ENCODE data around the gene IP6K2.

The IP6K2 gene

GRCh38 chr3:48656061-48656840 is 60.8 kb downstream of the IP6K2 start:
- Histone ChIP-seq H3K36me3 (ENCODE audit: control insufficient read depth, insufficient read depth, low read length) (peaks cover 29% of the 10 kb centered on the region), H3K4me3 (ENCODE audit: low read depth, low read length) (peak overlapping the region; percentile 53), H3K9ac (ENCODE audit: low read depth, low read length) (peak overlapping the region; percentile 70), H3K9me3 (ENCODE audit: control insufficient read depth, insufficient read depth, low read length) (no peaks in the 10 kb centered on the region), H3K4me1 (ENCODE audit: control insufficient read depth, insufficient read depth, low read length) (peaks cover 8% of the 10 kb centered on the region), H3K27me3 (ENCODE audit: control insufficient read depth, insufficient read depth, low read length) (peaks cover 2% of the 10 kb centered on the region)

- H3K36me3 ChIP-seq (ENCODE audit: control insufficient read depth, insufficient read depth, low read length), result peaks cover 34% of the 10 kb centered on the region
- no peak overlapping the region for H3K9ac ChIP-seq (ENCODE audit: low read depth, low read length)
- H3K27me3 ChIP-seq (ENCODE audit: control insufficient read depth, insufficient read depth, low read length), result peaks cover 2% of the 10 kb centered on the region
- peak overlapping the region; percentile 53 for H3K4me3 ChIP-seq (ENCODE audit: low read depth, low read length)
- peaks cover 8% of the 10 kb centered on the region for H3K4me1 ChIP-seq (ENCODE audit: control insufficient read depth, insufficient read depth, low read length)
- H3K9me3 ChIP-seq (ENCODE audit: control insufficient read depth, insufficient read depth, low read length), result no peaks in the 10 kb centered on the region
Observed at GRCh38 chr3:48655606-48656005, 61.4 kb downstream of the IP6K2 start.

DNA sequence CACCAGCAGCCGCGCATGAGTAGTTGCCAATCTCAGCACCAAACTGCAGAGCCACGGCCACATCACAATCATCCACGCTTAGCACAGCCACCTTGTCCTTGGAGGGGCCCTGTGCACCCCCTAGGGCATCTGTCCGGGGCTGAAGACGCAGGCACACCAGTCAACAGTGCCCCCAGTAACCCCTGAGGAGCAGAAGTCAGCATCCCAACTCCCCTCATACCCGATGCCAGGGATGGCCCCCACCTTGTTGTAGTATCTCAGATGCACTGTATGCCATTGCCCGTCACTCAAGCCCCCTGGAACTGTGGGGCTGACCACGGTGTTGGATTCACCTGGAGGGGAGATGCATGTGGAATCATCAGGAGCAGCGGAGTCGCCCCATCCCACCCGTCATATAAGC is 62.0 kb downstream of the IP6K2 start:
- peaks cover 2% of the 10 kb centered on the region for H3K27me3 ChIP-seq (ENCODE audit: control insufficient read depth, insufficient read depth, low read length)
- H3K36me3 ChIP-seq (ENCODE audit: control insufficient read depth, insufficient read depth, low read length), result peaks cover 36% of the 10 kb centered on the region
- H3K9me3 ChIP-seq (ENCODE audit: control insufficient read depth, insufficient read depth, low read length), result no peaks in the 10 kb centered on the region
- H3K4me3 ChIP-seq (ENCODE audit: low read depth, low read length), result peak overlapping the region; percentile 53
- H3K4me1 ChIP-seq (ENCODE audit: control insufficient read depth, insufficient read depth, low read length), result peaks cover 8% of the 10 kb centered on the region
- H3K9ac ChIP-seq (ENCODE audit: low read depth, low read length), result no peak overlapping the region

DNA sequence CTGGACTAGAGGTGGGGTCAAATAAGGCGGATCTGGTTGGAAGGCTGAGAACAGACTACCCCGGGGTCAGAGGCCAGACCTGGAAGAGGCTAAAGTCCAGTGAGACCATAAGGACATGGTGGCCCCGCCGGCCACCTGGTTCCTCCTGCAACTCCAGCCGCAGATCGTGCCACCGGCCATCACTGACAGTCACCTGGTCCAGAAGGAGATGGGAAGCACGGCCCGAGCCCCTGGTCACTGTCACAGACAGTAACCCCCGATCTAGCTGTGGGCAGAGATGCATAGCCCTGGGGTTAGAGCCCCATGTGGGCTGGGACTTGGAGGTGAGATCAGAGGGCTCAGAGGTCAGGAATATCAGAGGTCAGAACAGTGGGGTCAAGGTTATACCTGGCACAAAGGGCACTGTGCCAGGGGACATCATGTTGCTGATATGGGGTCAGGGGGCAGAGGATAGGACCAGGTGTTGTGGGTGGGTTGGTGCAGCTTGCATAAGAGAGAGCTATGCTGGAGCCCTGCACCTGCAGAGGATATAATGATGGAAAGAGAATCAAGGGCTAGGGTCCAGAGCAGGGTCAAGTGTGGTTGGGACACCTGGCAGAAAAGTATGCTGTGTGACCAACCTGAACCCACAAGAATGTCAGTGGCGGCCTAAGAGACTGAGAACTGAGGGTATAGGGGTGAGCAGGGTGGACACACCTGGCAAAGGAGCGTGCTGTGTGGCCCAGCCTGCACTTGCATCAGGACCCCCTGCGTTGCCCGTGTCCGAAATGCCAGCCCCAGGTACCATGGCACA is 63.9 kb downstream of the IP6K2 start:
- Histone ChIP-seq H3K9ac (ENCODE audit: low read depth, low read length) (no peak overlapping the region), H3K9me3 (ENCODE audit: control insufficient read depth, insufficient read depth, low read length) (no peaks in the 10 kb centered on the region), H3K4me3 (ENCODE audit: low read depth, low read length) (no peak overlapping the region), H3K27me3 (ENCODE audit: control insufficient read depth, insufficient read depth, low read length) (peaks cover 2% of the 10 kb centered on the region), H3K36me3 (ENCODE audit: control insufficient read depth, insufficient read depth, low read length) (peaks cover 49% of the 10 kb centered on the region), H3K4me1 (ENCODE audit: control insufficient read depth, insufficient read depth, low read length) (peaks cover 8% of the 10 kb centered on the region)

DNA sequence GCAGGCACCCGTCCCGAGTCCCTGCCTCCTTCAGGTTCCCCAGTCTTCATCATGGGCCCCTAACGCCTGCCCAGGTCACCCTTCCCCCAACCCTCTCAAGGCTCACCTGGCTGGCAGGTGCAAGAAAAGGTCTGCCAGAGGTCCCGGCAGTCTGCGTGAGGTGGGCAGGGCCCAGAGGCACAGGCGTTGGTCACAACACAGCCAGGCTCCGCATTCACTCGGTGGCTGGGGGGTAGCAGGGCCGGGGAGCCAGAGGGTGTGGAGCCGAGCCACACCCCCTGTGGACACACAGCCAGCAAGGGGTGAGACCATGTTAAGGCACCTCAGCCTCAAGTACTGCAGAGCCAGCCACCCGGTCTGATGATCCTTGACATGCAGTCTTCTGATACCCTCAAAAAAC is 65.2 kb downstream of the IP6K2 start:
- Histone ChIP-seq H3K9ac (ENCODE audit: low read depth, low read length) (no peak overlapping the region), H3K4me3 (ENCODE audit: low read depth, low read length) (no peak overlapping the region), H3K4me1 (ENCODE audit: control insufficient read depth, insufficient read depth, low read length) (peaks cover 5% of the 10 kb centered on the region), H3K27me3 (ENCODE audit: control insufficient read depth, insufficient read depth, low read length) (no peaks in the 10 kb centered on the region), H3K9me3 (ENCODE audit: control insufficient read depth, insufficient read depth, low read length) (no peaks in the 10 kb centered on the region), H3K36me3 (ENCODE audit: control insufficient read depth, insufficient read depth, low read length) (peaks cover 52% of the 10 kb centered on the region)

DNA sequence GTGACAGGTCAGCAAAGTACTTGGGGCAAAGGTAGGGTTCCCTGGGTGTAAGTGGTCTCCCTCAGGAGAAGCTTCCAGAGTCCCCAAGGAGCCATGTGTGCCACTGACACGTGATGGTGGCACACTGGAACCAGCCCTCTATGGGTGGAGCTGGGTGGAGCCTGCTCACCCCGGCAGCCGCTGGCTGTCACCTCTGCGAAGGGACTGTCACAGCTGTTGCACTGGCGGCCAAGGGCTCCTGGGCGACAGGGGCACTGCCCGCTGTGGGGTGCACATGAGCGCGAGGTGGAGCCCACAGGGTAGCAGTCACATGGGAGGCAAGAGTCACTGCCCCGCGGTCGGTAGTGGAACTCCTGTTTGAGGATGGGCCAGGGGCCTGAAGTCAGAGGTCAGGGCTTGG is 66.3 kb downstream of the IP6K2 start:
- H3K4me1 ChIP-seq (ENCODE audit: control insufficient read depth, insufficient read depth, low read length), result peaks cover 5% of the 10 kb centered on the region
- peaks cover 60% of the 10 kb centered on the region for H3K36me3 ChIP-seq (ENCODE audit: control insufficient read depth, insufficient read depth, low read length)
- no peaks in the 10 kb centered on the region for H3K27me3 ChIP-seq (ENCODE audit: control insufficient read depth, insufficient read depth, low read length)
- no peak overlapping the region for H3K9ac ChIP-seq (ENCODE audit: low read depth, low read length)
- H3K9me3 ChIP-seq (ENCODE audit: control insufficient read depth, insufficient read depth, low read length), result no peaks in the 10 kb centered on the region
- H3K4me3 ChIP-seq (ENCODE audit: low read depth, low read length), result no peak overlapping the region

GRCh38 chr3:48648188-48648850 is 68.7 kb downstream of the IP6K2 start:
- H3K27me3 ChIP-seq (ENCODE audit: control insufficient read depth, insufficient read depth, low read length), result no peaks in the 10 kb centered on the region
- H3K4me3 ChIP-seq (ENCODE audit: low read depth, low read length), result no peak overlapping the region
- no peaks in the 10 kb centered on the region for H3K4me1 ChIP-seq (ENCODE audit: control insufficient read depth, insufficient read depth, low read length)
- no peak overlapping the region for H3K9ac ChIP-seq (ENCODE audit: low read depth, low read length)
- peaks cover 72% of the 10 kb centered on the region for H3K36me3 ChIP-seq (ENCODE audit: control insufficient read depth, insufficient read depth, low read length)
- H3K9me3 ChIP-seq (ENCODE audit: control insufficient read depth, insufficient read depth, low read length), result no peaks in the 10 kb centered on the region

- peaks cover 70% of the 10 kb centered on the region for H3K36me3 ChIP-seq (ENCODE audit: control insufficient read depth, insufficient read depth, low read length)
- H3K4me1 ChIP-seq (ENCODE audit: control insufficient read depth, insufficient read depth, low read length), result no peaks in the 10 kb centered on the region
- H3K9ac ChIP-seq (ENCODE audit: low read depth, low read length), result no peak overlapping the region
- H3K27me3 ChIP-seq (ENCODE audit: control insufficient read depth, insufficient read depth, low read length), result no peaks in the 10 kb centered on the region
- no peak overlapping the region for H3K4me3 ChIP-seq (ENCODE audit: low read depth, low read length)
- H3K9me3 ChIP-seq (ENCODE audit: control insufficient read depth, insufficient read depth, low read length), result no peaks in the 10 kb centered on the region
Observed at GRCh38 chr3:48647714-48648113, 69.3 kb downstream of the IP6K2 start.

DNA sequence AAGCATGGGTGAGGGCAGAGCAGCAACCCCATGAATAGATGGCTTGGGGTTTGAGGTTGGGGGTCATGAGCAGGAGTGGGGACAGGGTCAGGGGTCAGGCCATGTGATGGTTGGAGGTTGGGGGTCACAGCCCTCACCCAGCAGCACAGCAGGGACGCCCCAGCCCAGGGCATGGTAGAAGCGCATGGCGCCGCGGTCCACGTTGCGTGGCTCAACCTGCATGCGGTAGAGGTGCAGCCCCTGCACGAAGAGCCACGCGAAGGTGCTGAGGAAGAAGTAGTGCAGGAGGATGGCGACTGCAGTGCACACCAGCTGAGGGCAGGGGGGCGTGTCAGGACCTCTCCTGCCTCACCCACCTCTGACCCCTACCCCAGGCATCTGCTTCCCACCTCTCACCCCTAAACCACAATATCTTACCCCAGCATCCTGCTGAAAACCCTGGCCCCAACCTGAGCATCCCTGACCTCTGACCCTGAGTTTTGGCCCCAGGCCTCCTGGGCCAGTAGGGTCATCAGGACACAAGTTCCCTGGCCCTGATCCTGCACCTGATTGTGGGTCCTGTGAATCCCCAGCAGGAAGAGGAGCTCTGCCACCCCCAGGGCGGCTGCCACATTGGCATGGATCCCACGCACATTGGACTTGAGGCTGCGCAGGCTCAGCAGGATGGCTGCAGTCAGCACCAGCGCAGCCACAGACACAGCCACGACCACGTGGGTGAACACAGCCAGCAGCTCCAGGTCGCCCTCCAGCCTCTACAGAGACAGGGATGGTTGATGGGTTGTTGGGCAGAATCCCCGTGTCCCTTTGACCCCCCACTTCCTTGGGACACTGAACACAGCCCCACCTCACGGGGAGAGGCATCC is 71.9 kb downstream of the IP6K2 start:
- Histone ChIP-seq H3K36me3 (ENCODE audit: control insufficient read depth, insufficient read depth, low read length) (peaks cover 66% of the 10 kb centered on the region), H3K9me3 (ENCODE audit: control insufficient read depth, insufficient read depth, low read length) (no peaks in the 10 kb centered on the region), H3K27me3 (ENCODE audit: control insufficient read depth, insufficient read depth, low read length) (no peaks in the 10 kb centered on the region), H3K4me1 (ENCODE audit: control insufficient read depth, insufficient read depth, low read length) (no peaks in the 10 kb centered on the region), H3K9ac (ENCODE audit: low read depth, low read length) (no peak overlapping the region), H3K4me3 (ENCODE audit: low read depth, low read length) (no peak overlapping the region)

DNA sequence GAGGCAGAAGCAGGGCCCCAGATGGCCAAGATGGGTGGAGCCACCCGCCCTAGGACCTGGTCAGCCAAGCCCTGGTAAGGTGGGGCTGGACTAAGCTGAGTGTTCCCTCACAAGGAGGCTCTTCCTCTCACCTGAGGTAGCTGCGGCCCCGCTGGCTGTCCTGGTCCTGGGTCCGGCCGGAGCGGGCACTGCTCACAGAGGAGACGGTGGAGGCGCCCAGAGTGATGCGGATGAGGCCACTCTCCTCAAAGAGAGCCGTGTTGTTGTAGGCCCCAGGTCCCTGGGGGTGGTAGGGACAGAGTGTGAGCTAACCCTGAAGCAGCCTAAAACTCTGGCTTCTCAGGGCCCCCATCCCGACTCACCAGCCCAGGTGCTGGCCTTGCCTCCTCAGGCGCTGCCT is 74.4 kb downstream of the IP6K2 start:
- Histone ChIP-seq H3K27me3 (ENCODE audit: control insufficient read depth, insufficient read depth, low read length) (no peaks in the 10 kb centered on the region), H3K36me3 (ENCODE audit: control insufficient read depth, insufficient read depth, low read length) (peaks cover 54% of the 10 kb centered on the region), H3K9me3 (ENCODE audit: control insufficient read depth, insufficient read depth, low read length) (no peaks in the 10 kb centered on the region), H3K9ac (ENCODE audit: low read depth, low read length) (no peak overlapping the region), H3K4me3 (ENCODE audit: low read depth, low read length) (no peak overlapping the region), H3K4me1 (ENCODE audit: control insufficient read depth, insufficient read depth, low read length) (no peaks in the 10 kb centered on the region)

GRCh38 chr3:48641396-48641795 is 75.6 kb downstream of the IP6K2 start:
- H3K4me3 ChIP-seq (ENCODE audit: low read depth, low read length), result no peak overlapping the region
- H3K27me3 ChIP-seq (ENCODE audit: control insufficient read depth, insufficient read depth, low read length), result no peaks in the 10 kb centered on the region
- no peaks in the 10 kb centered on the region for H3K9me3 ChIP-seq (ENCODE audit: control insufficient read depth, insufficient read depth, low read length)
- no peak overlapping the region for H3K9ac ChIP-seq (ENCODE audit: low read depth, low read length)
- no peaks in the 10 kb centered on the region for H3K4me1 ChIP-seq (ENCODE audit: control insufficient read depth, insufficient read depth, low read length)
- H3K36me3 ChIP-seq (ENCODE audit: control insufficient read depth, insufficient read depth, low read length), result peaks cover 51% of the 10 kb centered on the region

All from iPS-15b (cell line).